AG09319 (cell line): ENCODE results near the gene RUBCN.

ENCODE experiments used
- DNase-seq: peaks from one replicate; pipeline ENCODE4 v3.0.0-alpha.2; 2010; ENCODE audit warnings: low read depth; ENCODE audit errors: extremely low read depth
- TF ChIP-seq, protein P1 (sequence below): IDR thresholded peaks from 2 replicates; pipeline ENCODE4 v1.5.1; 2011; ENCODE audit warnings: low read depth, mild to moderate bottlenecking, inconsistent platforms, low read length, moderate library complexity

The RUBCN gene

DNA sequence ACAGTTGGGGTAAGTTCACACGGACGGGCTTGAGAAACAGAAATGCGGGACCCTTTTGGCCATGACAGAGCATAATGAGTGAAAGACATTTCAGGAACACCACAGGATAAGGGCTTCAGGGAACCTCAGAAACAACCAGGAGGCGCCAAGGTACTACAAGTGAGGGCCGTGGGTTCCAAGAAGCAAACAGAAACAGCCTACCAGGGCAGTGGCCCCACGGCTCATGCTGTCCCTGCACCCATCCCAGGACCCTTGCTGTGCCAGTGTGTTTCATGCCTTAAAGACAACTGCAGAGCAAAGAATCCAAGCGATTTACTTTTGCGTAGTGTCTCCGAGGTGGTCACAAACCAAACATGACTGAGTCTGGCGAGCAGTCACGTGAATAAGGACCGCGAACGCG, 54.0 kb downstream of the RUBCN start:
- DNase-seq: no peak
- TF ChIP-seq, protein P1, sequence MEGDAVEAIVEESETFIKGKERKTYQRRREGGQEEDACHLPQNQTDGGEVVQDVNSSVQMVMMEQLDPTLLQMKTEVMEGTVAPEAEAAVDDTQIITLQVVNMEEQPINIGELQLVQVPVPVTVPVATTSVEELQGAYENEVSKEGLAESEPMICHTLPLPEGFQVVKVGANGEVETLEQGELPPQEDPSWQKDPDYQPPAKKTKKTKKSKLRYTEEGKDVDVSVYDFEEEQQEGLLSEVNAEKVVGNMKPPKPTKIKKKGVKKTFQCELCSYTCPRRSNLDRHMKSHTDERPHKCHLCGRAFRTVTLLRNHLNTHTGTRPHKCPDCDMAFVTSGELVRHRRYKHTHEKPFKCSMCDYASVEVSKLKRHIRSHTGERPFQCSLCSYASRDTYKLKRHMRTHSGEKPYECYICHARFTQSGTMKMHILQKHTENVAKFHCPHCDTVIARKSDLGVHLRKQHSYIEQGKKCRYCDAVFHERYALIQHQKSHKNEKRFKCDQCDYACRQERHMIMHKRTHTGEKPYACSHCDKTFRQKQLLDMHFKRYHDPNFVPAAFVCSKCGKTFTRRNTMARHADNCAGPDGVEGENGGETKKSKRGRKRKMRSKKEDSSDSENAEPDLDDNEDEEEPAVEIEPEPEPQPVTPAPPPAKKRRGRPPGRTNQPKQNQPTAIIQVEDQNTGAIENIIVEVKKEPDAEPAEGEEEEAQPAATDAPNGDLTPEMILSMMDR: no peak

DNA sequence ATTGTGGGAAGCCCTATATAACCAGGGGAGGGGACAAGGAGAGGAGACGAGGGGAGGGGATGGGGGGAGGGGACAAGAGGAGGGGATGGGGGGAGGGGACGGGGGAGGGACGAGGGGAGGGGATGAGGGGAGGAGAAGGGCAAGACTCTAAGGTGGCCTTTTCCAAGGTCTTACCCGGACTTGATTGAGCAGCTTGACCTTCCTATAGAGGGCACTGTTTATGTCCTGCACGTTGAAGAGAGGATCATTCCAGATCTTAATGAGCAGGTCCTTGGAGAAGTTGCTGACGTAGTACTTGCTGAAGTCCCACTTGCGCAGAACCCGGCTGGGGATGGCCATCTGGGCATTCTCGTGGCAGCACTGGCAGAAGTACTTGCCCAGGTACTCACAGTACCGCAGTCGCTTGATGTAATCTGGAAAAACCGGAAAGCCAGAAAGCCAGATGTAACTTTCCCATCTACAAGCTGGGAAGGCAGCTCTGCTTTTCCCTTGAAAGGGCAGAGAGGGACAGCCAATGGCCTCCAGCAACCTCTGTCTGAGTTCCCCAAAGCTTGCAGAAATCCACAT, 55.7 kb downstream of the RUBCN start:
- TF ChIP-seq, protein P1: no peak
- DNase-seq: no peak

DNA sequence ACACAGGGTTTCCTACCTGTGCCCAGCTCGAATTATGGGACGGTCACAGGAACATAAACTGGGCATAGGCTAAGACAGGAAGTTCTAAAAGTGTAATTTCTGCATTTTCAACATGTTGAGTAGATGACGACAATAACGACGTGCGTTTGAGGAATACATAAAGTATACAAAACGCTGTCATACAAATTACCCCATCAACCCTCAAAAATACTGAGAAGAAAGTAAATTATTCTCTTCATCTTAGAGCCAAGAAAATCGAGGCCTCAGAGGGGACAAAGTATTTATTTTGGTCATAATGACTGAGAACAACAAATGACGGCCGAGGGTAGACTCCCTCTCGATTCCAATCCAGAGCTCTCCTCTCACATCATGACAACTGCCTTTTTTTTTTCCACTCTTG, 60.8 kb downstream of the RUBCN start:
- DNase-seq: no peak
- TF ChIP-seq, protein P1: no peak

DNA sequence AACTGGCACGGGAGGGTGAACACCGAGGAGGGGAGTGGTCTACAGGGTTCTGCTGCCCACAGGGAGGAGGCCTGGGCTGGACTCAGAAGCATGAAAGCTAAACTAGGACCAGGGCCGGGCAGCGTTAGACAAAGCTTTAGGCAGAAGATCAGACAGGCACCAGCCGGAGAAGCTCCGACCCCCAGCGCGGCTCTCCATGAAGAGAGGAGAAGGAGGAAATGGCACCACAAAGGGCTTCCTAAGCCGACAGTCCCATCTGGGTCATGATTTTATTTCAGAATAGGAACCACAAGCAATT, 61.2 kb downstream of the RUBCN start:
- no peak for DNase-seq
- TF ChIP-seq, protein P1: no peak

DNA sequence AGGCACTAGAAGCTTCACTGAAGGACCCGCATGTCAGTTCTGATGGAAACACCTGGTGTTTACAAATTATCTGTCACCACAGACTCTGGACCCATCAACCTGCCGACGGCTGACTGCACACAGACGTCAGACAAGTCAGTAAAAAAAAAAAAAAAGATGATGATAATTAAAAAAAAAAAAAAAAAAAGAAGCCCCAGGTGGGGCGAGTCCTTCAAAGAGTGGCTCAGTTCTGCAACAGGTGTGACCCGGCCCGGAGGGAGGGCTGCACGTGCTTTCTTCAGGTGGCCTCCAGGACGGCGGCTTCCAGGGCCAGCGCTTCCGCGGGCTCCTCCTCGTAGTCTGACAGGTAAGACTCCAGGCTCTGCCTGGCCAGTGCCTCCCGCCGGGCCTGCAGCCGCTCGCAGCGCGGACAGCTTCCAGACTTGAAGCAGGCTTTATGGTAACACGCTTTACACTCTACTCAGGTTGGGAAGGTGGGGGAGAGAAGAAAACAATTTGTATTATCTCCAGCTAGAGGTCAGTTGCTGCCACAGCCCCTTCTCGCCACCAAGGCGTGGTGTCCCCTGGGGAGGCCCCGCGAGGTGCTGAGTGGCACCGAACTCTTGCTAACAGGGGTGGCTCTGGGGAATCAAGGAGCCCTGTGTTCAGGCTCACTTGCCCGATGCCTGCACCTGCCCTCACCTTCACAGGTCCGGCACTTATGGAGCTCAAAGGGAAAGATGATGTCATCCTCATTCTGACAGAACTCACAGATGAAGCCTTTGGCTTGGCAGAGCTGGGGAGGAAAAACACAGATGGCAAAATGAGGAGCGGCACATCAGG, 61.8 kb downstream of the RUBCN start:
- TF ChIP-seq, protein P1: no peak
- DNase-seq: no peak

DNA sequence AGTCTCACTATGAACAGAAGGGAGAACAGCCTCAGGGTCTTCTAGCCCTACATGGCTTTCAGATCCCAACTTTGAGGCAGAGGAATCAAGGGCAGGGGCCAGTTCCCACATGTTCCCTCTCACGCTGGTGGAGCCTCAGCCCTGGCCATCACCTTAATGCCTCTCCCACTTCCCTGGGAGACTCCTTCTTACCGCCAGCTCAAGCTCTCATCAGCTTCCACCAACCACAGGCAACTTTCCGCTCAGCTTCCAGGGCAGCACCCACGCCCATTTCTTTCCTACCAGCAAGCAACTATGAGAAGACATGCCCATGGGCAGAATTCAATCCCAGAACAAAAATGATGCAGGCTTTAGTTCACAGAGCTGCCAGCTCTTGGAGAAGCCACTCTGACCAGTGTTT, 63.5 kb downstream of the RUBCN start:
- TF ChIP-seq, protein P1: no peak
- no peak for DNase-seq

DNA sequence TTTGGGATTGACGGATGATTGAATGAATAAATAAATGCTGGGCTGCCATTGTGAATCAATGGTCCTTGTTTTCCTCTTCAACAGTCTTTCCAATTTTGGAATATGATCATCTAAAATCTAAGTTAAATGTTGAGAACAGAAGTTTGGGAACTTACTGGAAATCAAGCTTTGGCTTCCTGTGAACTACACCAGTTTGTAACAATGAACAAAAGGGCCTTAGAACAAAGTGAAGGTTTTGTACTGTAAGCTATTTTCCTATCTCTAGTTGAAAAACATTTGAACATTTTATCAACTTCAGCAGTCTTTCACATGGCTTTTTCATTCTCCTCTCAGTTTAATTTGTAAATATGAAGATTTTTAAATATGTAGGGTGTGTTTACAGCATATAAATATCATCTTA, 66.3 kb downstream of the RUBCN start:
- TF ChIP-seq, protein P1: no peak
- DNase-seq: no peak
